Stimulated activated CD8-positive, alpha-beta memory T cell treated with anti-CD3 and anti-CD28 coated beads, Interleukin-12 subunit alpha, Interleukin-12 subunit beta, amount 100 ng/mL, for 24 hours (primary cell): ENCODE measurements around the gene GSTCD.
"Not testable (repeated sequence)": the region's sequence is repeated elsewhere in the genome, so short reads cannot be mapped to it uniquely, and the experiment has no call there.

Experiments used
- DNase-seq: peaks from one replicate; pipeline ENCODE4 v3.0.0-alpha.2; 2020; ENCODE audit errors: extremely low read depth

GSTCD gene

DNA sequence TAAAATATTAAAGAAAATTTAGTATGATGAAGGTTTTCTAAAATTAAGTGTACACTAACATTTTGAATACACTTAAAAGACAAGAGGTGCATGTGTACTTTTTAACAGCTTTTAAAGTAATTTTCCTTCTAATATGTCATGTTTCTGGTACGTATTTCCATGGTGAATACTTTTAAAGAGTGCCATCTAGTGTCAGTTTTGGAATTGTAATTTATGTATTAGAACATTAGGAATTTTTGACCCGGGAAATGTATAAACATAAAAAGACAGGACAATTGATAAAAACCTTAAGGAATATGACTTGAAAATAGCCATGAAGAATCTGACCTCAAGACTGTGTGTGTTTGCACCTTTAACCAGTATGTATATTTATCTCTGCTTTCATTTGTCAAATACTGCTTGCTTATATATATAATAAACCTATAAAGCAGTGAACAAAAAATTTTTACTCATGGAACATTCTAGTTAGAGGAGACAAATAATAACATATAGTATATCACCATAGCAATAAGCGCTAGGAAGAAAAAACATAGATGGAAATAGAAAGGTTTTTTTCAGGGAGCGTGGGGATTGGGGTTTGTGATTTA lies 7.2 kb downstream of the GSTCD start:
- DNase-seq: no peak

DNA sequence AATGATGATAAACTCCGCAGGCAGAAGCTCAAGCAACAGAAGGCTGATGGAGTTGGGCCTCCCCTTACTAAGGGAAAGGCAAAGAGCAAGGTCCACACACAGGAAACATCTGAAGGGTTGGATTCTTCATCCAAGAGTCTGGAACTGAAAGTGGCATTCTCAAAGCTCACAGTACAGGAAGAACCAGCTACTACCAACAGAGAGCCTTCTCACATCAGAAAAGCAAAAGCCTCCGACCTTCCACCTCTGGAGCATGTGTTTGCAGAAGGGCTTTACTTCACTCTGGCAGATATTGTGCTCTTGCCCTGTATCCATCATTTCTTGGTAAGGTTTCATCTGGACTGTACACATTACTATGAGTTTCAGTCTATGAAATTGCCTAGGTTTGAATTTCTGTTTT lies 10.6 kb downstream of the GSTCD start:
- DNase-seq: no peak

DNA sequence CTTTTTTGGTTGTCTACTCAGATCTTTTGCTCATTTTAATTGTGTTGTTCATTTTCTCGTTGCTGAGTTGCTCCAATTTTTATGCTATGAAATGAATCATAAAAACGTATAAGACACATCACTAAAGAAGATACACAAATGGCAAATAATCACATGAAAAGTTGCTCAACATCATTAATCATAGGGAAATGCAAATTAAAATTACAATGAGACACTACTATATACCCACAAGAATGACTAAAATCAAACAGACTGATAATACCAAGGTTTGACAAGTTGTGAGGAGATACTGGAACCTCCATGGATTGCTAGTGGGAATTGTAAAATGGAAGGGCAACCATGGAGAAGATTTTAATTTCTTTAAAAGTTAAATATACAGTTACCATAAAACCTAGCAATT lies 17.0 kb downstream of the GSTCD start:
- no peak for DNase-seq

DNA sequence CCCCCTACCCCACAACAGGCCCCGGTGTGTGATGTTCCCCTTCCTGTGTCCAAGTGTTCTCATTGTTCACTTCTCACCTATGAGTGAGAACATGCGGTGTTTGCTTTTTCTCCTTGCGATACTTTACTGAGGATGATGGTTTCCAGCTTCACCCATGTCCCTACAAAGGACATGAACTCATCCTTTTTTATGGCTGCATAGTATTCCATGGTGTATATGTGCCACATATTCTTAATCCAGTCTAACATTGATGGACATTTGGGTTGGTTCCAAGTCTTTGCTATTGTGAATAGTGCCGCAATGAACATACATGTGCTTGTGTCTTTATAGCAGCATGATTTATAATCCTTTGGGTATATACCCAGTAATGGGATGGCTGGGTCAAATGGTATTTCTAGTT lies 21.3 kb downstream of the GSTCD start:
- not testable (repeated sequence) for DNase-seq

DNA sequence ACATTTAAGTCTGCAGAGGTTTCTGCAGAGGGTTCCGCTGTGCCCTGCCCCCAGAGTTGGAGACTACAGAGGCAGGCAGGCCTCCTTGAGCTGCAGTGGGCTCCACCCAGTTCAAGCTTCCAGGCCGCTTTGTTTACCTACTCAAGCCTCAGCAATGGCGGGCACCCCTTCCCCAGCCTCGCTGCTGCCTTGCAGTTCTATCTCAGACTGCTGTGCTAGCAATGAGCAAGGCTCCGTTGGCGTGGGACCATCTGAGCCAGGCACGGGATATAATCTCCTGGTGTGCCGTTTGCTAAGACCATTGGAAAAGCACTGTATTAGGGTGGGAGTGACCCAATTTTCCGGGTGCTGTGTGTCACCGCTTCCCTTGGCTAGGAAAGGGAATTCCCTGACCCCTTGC lies 26.6 kb downstream of the GSTCD start:
- DNase-seq: not testable (repeated sequence)

DNA sequence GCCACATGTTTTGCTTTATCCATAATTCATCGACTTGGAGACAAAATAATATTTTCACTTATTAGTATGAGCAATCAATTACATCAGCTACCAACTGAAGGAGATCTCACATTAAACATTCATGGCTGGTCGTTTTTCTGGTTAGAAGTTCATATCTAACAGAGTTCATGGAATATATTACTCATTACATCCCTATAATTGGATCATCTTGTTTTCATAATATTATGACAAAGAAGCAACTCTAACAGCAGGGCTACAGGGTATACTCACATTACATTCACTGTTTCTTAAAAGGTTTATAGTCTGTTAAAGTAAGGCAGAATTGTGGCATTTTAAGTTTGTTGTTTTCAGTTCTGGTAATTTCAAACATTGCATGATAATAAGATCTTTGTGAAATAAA lies 33.0 kb downstream of the GSTCD start:
- DNase-seq: no peak

DNA sequence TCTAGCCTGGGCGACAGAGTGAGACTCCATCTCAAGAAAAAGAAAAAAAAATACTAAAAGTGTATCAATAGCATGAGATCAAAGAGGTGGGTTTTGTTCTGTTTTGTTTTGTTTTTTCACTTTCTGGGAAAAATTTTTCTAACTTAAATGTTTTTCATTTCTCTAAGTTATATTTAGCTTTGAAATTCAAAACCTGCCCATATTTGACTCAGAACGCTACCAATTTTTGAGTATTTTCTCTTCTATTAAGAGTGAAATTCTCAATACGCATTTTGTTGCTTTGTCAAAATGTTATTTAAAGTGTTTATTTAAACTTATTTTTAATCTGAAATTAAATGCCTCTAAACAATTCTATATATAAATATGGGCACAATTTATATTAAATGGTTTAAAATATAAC lies 39.6 kb downstream of the GSTCD start:
- no peak for DNase-seq

DNA sequence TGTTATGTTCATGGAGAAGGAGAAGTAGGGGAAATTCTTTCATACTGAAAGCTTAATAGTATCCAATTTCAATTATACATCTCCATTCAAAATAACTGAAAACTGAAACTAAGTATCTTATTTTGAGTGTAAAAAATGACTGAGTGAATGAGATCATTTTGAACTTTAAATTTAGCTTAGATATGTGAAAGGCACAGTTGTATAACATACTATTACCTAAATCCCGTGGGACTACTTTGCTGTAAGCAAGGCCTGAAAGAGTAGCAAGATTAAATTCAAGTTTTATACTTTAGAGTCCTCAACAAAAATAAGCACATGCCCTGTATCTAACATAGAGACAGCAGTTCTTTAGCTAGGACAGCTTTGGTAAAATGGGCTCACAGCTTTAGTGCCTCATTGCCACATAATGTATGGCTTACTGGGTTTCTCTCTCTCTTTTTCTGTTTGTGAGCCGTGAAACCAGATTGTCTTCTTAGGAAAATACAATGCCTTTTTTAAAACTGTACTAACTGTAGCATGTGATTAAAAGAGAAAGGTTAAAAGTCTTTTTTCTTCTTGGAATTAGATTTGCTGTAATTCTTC lies 43.2 kb downstream of the GSTCD start:
- DNase-seq: no peak

DNA sequence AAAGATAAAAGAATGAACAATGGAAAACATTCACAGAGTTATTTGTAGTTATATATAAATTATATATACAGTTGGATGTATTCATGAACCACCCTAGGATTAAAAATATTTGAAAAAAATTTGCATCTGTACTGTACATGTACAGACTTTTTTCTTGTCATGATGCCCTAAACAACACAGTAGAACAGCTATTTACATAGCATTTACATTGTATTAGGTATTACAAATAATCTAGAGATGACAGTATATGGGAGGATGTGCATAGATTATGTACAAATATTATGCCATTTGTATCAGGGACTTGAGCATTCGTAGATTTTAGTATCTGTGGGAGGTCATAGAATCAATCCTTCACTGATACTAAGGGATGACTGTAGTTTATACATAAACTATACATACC lies 44.8 kb downstream of the GSTCD start:
- no peak for DNase-seq

DNA sequence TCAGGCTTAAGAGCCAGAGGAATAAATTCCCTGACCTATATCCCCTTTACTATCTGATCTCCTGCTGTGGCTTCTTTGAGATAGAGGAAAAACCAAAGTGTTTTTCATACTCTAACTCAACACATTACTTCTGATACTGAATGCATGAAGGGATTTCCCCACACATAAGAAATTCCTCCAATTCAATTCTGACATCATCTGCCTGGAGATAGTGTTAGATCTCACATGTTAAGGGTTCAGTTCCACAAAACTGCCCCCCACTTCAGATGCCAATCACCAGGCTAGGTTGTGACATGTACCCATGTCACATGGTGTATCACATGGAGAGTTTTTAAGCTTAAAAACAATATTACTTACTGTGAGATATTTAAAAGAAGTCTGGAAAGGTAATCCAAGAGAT lies 46.8 kb downstream of the GSTCD start:
- no peak for DNase-seq

DNA sequence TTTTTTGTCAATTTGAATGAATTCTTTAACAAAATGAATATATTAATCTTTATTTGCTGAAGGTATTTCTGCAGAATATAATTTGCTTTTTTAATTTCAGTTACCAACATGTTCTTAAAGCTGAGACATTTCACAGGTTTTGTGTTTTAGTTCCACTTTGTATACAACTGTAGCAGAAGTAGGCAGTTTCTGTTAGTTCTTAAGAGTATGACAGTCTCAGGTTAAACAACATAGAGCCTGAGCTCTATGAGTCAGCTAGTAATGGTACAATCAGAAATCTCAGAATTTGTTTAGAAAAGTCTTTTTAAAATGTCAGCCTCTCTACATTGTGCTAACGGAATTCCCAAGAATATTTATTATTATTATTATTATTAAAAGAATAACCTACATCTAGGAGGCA lies 50.4 kb downstream of the GSTCD start:
- DNase-seq: no peak

DNA sequence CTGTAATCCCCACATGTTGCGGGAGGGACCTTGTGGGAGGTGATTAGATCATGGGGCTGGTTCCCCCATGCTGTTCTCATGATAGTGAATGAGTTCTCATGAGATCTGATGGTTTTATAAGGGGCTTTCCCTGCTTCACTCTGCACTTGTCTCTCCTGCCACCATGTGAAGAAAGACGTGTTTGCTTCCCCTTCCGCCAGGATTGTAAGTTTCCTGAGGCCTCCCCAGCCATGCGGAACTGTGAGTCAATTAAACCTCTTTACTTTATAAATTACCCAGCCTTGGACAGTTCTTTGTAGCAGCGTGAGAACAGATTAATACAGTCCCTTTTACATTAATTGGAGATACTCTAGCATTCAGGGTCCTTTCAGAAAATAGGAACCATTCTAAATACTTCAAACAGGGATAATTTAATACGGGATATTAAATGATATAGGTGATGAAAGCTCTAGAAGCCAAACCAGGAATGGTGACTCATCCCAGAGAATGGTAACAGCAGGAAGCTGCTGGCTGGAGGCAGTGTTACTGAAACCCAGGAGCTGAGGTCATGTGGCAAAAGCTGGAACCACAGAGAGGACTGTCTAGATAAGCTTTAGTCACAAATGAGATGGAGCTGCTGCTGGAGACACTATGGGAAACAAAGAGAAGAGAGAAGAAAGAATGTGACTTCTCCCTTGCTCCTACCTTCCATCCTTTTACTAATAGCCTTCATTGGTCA lies 57.3 kb downstream of the GSTCD start:
- DNase-seq: no peak

DNA sequence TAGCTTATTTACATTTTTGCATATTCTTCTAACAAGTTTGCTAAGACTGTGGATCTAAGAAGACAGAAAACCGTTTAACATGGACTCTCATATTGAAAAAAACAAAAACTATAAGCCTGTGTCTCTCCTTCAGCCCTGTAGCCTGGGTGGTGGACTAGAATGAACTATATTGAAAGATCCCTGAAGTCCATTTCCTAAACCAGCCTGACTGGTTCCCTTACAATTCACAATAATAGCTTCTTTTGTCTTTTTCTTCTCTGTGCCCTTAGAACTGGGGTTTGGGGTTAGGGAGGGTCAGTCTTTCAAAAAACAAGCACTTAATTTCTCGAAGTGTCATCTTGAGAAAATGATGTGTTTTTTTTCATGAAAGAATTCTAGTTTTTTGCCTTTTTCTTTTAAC lies 59.0 kb downstream of the GSTCD start:
- DNase-seq: no peak

DNA sequence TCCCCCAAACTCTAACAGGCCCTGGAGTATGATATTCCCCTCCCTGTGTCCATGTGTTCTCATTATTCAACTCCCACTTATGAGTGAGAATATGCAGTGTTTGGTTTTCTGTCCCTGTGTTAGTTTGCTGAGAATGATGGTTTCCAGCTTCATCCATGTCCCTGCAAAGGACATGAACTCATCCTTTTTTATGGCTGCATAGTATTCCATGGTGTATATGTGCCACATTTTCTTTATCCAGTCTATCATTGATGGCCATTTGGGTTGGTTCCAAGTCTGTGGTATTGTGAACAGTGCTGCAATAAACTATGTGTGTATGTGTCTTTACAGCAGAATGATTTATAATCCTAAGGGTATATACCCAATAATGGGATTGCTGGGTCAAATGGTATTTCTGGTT lies 61.9 kb downstream of the GSTCD start:
- not testable (repeated sequence) for DNase-seq

DNA sequence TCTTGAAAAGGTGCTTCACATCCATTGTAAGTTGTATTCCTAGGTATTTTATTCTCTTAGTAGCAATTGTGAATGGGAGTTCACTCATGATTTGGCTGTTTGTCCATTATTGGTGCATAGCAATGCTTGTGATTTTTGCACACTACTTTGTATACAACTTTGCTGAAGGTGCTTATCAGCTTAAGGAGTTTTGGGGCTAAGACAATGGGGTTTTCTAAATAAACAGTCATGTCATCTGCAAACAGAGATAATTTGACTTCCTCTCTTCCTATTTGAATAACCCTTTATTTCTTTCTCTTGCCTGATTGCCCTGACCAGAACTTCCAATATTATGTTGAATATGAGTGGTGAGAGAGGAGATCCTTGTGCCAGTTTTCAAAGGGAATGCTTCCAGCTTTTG lies 63.5 kb downstream of the GSTCD start:
- DNase-seq: not testable (repeated sequence)

DNA sequence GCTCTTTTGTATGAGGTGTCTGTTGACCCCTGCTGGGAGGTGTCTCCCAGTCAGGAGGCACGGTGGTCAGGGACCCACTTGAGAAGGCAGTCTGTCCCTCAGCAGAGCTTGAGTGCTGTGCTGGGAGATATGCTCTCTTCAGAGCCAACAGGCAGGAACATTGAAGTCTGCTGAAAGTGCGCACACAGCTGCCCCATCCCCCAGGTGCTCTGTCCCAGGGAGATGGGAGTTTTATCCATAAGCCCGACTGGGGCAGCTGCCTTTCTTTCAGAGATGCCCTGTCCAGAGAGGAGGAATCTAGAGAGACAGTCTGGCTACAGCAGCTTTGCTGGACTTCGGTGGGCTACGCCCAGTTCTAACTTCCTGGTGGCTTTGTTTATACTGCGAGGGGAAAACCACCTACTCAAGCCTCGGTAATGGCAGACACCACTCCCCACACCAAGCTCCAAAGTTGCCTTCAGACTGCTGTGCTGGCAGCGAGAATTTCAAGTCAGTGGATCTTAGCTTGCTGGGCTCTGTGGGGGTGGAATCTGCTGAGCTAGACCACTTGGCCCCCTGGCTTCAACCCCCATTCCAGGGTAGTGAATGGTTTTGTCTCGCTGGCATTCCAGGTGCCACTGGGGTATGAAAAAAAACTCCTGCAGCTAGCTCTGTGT lies 67.3 kb downstream of the GSTCD start:
- not testable (repeated sequence) for DNase-seq

DNA sequence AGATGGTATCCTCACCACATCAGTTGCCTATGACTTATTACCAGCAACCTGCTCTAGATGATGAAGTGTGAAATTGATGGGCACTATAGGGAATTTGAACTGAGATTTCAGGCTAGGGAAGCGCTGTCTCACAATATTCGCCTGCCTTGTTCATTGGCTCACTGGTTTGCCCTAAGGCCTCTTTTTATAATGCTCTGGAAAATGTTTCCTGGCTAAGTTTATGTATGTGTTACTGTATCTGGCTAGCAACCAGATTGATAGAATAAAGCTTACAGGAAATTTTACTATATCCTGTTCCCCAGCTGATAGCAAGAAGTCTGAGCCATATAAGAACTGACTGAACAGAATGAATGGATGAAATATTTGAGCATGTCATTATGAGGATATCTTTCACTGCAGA lies 71.6 kb downstream of the GSTCD start:
- DNase-seq: no peak

DNA sequence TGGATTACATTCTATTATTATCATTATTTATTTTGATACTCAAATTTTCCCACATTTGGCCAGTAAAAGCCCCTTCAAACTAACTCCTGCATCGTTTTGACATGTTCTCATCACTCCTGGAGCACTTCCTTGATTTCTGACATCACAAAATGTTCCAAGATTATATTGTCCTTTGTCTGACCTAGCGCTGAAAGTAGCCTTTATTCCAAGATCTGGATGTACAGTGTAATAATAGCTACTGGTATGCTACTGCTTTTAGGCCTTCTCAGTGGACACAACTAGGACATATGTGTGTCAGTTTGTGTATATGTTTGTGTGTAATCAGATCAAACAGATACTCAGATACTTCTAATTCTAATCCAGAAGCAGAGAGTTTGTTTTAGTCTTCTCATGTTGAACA lies 76.2 kb downstream of the GSTCD start:
- DNase-seq: no peak

DNA sequence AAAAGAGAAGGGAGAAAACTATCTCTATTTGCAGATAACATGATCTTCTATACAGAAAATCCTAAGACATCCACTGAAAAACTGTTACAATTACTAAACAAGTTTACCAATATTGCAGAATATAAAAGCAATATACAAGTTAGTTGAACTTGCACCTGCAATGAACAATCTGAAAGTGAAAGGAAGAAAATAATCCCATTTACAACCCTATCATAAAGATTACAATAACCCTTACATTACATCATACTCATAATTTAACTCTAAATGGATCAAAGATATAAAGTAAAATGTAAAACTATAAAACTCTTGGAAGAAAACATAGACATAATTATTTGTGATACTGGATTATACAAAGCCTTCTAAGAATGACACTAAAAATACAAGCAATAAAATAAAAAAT lies 77.2 kb downstream of the GSTCD start:
- no peak for DNase-seq

DNA sequence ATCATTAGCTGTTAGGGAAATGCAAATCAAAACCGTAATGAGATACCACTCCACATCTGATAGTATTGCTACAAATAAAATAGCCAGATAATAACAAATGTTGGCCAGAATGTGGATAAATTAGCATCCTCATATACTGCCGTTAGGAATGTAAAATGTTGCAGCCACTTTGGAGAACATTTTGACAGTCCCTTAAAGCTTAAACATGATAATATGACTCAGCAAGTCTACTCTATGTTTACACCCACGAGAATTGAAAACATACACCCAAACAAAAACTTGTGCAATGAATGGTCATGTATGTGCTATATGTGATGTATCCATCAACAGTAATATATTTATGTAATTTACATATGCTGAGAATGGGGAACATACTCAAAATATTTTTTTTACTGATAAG lies 78.2 kb downstream of the GSTCD start:
- no peak for DNase-seq

DNA sequence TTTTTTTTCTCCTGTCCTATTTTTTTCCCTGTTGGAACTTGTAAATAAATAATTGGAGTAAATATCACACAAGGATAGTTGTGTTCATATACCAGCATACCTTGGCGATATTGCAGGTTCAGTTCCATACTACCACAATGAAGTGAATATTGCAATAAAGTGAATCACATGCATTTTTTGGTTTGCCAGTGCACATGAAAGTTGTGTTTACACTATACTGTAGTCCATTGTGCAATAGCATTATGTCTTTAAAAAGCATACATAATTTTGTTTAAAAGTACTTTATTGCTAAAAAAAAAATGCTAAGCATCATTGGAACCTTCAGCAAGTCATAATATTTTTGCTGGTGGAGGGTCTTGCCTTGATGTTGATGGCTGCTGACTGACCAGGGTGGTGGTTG lies 88.6 kb downstream of the GSTCD start:
- no peak for DNase-seq

DNA sequence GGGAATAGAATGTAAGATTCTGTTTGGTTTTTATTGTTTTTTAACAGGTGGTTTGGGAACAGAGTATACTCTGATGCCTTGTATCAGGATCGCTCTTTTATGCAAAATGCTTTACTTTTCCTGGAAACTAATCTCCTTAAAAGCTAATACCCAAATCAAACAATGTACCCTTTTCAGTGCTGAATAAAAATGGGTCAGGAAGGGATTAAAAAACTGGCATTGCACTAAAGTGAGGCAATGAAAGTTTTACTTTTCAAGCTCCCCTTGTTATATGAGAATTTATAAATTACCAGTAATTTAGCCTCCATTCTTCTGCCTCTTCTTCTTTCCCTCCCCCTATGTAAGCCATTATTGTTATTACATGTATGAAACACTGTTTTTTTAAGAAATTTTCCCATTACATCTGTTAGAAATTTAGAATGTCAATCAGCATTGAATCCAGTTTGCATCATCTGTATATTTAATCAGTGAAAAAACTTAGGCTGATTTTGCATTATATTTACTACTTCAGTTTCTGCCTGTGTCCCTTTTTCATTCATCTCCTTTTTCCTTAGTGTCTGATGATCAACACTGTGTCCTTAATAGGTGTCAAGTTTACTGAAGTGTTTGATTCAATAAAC lies 97.0 kb downstream of the GSTCD start:
- no peak for DNase-seq

DNA sequence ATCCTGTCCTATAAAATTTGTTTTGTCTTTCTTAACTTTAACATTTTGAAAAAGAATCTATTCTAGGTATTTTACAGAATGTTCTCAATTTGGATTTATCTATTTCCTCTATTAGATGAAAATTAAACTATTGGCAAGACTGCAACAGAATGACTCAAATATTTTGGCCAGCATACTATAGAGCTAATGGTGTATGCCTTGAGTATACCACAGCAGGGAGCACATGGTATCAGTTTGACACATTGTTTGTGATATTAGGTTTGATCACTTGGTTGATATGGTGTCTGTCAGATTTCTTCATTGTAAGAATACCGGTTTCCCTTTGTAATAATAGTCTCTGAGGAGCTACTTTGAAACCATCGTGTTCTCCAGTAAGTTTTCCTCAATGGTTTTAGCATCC lies 98.9 kb downstream of the GSTCD start:
- DNase-seq: no peak
